ENCODE measurements around the gene RBMS3.

DNA sequence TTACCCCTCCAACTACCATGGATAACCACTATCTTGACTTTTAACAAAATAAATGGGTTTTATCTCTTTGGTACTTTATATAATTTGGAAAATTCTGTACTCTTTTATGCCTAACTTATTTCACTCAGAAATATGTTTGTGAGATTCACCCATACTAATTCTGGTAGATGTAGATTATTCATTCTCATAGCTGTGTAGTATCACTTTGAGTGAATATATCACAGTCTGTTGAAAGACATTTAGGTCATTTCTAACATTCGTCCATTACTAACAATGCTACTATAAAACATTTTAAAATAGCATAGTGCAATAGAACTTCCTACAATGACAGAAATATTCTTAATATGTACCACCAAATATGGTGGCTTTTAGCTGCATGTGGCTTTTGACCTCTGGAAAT is 542.4 kb downstream of the RBMS3 start:
- no peak for TF ChIP-seq POLR2A (IDR thresholded peaks at IDR 0.05; ENCODE audit: control extremely low read depth in 1 of 2, low read depth in 2 of 2, low read length in 2 of 2)
- TF ChIP-seq, protein P1, sequence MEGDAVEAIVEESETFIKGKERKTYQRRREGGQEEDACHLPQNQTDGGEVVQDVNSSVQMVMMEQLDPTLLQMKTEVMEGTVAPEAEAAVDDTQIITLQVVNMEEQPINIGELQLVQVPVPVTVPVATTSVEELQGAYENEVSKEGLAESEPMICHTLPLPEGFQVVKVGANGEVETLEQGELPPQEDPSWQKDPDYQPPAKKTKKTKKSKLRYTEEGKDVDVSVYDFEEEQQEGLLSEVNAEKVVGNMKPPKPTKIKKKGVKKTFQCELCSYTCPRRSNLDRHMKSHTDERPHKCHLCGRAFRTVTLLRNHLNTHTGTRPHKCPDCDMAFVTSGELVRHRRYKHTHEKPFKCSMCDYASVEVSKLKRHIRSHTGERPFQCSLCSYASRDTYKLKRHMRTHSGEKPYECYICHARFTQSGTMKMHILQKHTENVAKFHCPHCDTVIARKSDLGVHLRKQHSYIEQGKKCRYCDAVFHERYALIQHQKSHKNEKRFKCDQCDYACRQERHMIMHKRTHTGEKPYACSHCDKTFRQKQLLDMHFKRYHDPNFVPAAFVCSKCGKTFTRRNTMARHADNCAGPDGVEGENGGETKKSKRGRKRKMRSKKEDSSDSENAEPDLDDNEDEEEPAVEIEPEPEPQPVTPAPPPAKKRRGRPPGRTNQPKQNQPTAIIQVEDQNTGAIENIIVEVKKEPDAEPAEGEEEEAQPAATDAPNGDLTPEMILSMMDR (IDR thresholded peaks at IDR 0.05; ENCODE audit: control extremely low read depth in 1 of 3, insufficient read depth in 1 of 3, low read depth in 1 of 3, low read length in 3 of 3), result no peak
- TF ChIP-seq CHD2 (IDR thresholded peaks at IDR 0.05; ENCODE audit: low read length), result no peak
- no peak for TF ChIP-seq CBX8 (IDR thresholded peaks at IDR 0.05; ENCODE audit: borderline replicate concordance, low read depth, low read length)
- no peak for TF ChIP-seq POLR2AphosphoS5 (IDR thresholded peaks at IDR 0.05; ENCODE audit: low read depth, low read length)
- no peak for TF ChIP-seq EP300 (IDR thresholded peaks at IDR 0.05; ENCODE audit: borderline replicate concordance in 1 of 2, low read depth in 2 of 2, low read length in 2 of 2)
- no peak for TF ChIP-seq TAF1 (IDR thresholded peaks at IDR 0.05; ENCODE audit: low read depth, low read length)
- TF ChIP-seq SIX5 (IDR thresholded peaks at IDR 0.05; ENCODE audit: low read depth, low read length), result no peak
- no peak for TF ChIP-seq CBX5 (IDR thresholded peaks at IDR 0.05; ENCODE audit: low read depth, low read length)
- no peak for TF ChIP-seq HDAC2 (IDR thresholded peaks at IDR 0.05; ENCODE audit: borderline replicate concordance in 1 of 2, low read depth in 2 of 2, low read length in 2 of 2)
- TF ChIP-seq BCL11A (IDR thresholded peaks at IDR 0.05; ENCODE audit: low read depth in 2 of 2, low read length in 2 of 2), result no peak
- TF ChIP-seq SRF (IDR thresholded peaks at IDR 0.05; ENCODE audit: low read depth, low read length), result no peak
- TF ChIP-seq SP1 (IDR thresholded peaks at IDR 0.05; ENCODE audit: low read depth, low read length), result no peak
- no peak for TF ChIP-seq SP2 (IDR thresholded peaks at IDR 0.05; ENCODE audit: low read length)
